ENCODE results near the gene POLR3G. TPM values are rescaled to one million over a fixed set of nuclear protein-coding genes. Genes with fewer than 3 reads are reported as not detected.

POLR3G gene
- total RNA-seq, 4 donors from 2014 or later = 1.3 to 5.2 (median 2.8) TPM

- no peak for TF ChIP-seq CTCF (IDR thresholded peaks at IDR 0.05)
- ATAC-seq (ENCODE audit: low FRiP score) = no peak
- DNase-seq (ENCODE audit: low spot score) = no peak
Observed at GRCh38 chr5:90494043-90494442, 19.4 kb downstream of the POLR3G start.

- ATAC-seq (ENCODE audit: low FRiP score) (no peak), DNase-seq (ENCODE audit: low spot score) (no peak)
- TF ChIP-seq CTCF (IDR thresholded peaks at IDR 0.05) = no peak
Observed at GRCh38 chr5:90495146-90495545, 20.5 kb downstream of the POLR3G start.

- no peak for ATAC-seq (ENCODE audit: low FRiP score)
- no peak for DNase-seq (ENCODE audit: low spot score)
- TF ChIP-seq CTCF (IDR thresholded peaks at IDR 0.05) = no peak
Observed at GRCh38 chr5:90503596-90503995, 28.9 kb downstream of the POLR3G start.

- no peak for ATAC-seq (ENCODE audit: low FRiP score)
- no peak for DNase-seq (ENCODE audit: low spot score)
- TF ChIP-seq CTCF (IDR thresholded peaks at IDR 0.05) = no peak
Observed at GRCh38 chr5:90504743-90505142, 30.1 kb downstream of the POLR3G start.

GRCh38 chr5:90506221-90506620, 31.6 kb downstream of the POLR3G start:
- ATAC-seq (ENCODE audit: low FRiP score) (no peak), DNase-seq (ENCODE audit: low spot score) (no peak)
- TF ChIP-seq CTCF (IDR thresholded peaks at IDR 0.05) = no peak

- no peak for DNase-seq (ENCODE audit: low spot score)
Observed at GRCh38 chr5:90510438-90510837, 35.8 kb downstream of the POLR3G start.

More at GRCh38 chr5:90510438-90510837, 35.8 kb downstream of the POLR3G start:
- TF ChIP-seq CTCF (IDR thresholded peaks at IDR 0.05) = no peak
- ATAC-seq (ENCODE audit: low FRiP score) = no peak
